ENCODE results near the gene AKAP13. TPM values are rescaled to one million over a fixed set of nuclear protein-coding genes. Genes with fewer than 3 reads are reported as not detected.

Gene AKAP13
- total RNA-seq, 1 donor from 2014 or later, result 41.1 TPM

DNA sequence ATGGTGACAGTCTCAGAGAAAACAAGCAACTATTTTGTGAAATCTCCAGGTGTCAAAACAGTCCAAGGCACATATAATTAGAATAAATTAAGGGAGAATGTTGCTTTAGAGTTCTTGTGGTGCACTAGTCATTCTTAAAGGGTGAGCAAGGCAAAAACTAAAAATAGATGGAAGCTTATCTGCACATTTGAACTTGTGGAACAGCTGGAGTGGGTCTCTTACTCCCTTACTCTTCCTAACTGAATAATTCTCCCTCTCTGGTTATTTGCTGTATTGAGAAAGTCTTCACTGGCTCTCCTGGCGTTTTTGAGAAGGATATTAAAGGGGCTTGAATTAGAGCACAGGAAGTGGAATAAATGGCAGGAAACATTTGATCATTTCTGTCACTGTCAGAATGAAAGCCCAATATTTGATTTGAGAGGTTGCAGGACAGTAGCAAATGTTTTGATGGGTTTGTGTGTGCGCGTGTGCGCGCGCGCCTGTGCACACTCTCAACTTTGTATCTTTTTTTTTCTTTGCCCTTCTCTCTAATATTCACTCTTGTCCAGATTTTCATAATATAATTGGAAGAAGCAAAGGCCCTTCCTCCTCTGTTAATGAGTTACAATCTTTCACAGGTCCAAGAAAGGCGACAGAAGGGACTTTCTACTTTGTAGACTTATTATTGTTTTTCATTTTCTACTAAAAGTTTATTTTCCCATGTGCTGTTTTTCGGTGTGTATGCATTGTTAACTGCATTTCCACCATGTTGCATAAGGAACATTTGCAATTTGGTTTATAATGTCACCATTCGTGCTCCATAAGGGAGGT is 40.9 kb downstream of the AKAP13 start:
- Histone ChIP-seq H3K4me3 (ENCODE audit: low read depth, low read length) (no peak overlapping the region), H3K36me3 (ENCODE audit: control insufficient read depth, insufficient read depth, low read length) (no peaks in the 10 kb centered on the region), H3K27me3 (ENCODE audit: control insufficient read depth, insufficient read depth, low read length) (no peaks in the 10 kb centered on the region)
- no peak for FAIRE-seq
- DNase-seq (ENCODE audit: low read depth), result no peak
- TF ChIP-seq, protein P1, sequence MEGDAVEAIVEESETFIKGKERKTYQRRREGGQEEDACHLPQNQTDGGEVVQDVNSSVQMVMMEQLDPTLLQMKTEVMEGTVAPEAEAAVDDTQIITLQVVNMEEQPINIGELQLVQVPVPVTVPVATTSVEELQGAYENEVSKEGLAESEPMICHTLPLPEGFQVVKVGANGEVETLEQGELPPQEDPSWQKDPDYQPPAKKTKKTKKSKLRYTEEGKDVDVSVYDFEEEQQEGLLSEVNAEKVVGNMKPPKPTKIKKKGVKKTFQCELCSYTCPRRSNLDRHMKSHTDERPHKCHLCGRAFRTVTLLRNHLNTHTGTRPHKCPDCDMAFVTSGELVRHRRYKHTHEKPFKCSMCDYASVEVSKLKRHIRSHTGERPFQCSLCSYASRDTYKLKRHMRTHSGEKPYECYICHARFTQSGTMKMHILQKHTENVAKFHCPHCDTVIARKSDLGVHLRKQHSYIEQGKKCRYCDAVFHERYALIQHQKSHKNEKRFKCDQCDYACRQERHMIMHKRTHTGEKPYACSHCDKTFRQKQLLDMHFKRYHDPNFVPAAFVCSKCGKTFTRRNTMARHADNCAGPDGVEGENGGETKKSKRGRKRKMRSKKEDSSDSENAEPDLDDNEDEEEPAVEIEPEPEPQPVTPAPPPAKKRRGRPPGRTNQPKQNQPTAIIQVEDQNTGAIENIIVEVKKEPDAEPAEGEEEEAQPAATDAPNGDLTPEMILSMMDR (IDR thresholded peaks at IDR 0.05; ENCODE audit: insufficient read depth, low read length, severe bottlenecking), result no peak

DNA sequence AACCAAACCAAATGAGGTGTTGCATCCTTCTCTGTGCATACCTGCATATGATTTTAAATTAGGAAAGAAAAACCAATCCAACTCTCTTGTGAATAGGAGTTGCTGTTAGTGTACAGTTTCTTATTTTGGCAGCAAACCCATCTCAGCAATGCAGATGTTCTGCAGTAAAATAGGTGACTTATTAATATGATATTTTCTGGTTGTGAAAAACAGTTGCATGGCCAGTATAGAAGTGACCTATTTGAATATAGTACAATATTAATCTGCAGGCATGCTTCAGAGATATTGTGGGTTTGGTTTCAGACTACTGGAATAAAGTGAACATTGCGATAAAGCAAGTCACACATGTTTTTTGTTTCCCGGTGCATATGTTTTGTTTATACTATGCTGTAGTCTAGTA is 42.2 kb downstream of the AKAP13 start:
- H3K27me3 ChIP-seq (ENCODE audit: control insufficient read depth, insufficient read depth, low read length), result no peaks in the 10 kb centered on the region
- TF ChIP-seq, protein P1 (IDR thresholded peaks at IDR 0.05; ENCODE audit: insufficient read depth, low read length, severe bottlenecking), result no peak
- FAIRE-seq (no peak), DNase-seq (ENCODE audit: low read depth) (no peak)
- no peak overlapping the region for H3K4me3 ChIP-seq (ENCODE audit: low read depth, low read length)
- no peaks in the 10 kb centered on the region for H3K36me3 ChIP-seq (ENCODE audit: control insufficient read depth, insufficient read depth, low read length)

GRCh38 chr15:85423256-85423655 is 42.9 kb downstream of the AKAP13 start:
- TF ChIP-seq, protein P1 (IDR thresholded peaks at IDR 0.05; ENCODE audit: insufficient read depth, low read length, severe bottlenecking), result no peak
- Histone ChIP-seq H3K36me3 (ENCODE audit: control insufficient read depth, insufficient read depth, low read length) (no peaks in the 10 kb centered on the region), H3K4me3 (ENCODE audit: low read depth, low read length) (no peak overlapping the region), H3K27me3 (ENCODE audit: control insufficient read depth, insufficient read depth, low read length) (no peaks in the 10 kb centered on the region)
- DNase-seq (ENCODE audit: low read depth) (no peak), FAIRE-seq (no peak)

DNA sequence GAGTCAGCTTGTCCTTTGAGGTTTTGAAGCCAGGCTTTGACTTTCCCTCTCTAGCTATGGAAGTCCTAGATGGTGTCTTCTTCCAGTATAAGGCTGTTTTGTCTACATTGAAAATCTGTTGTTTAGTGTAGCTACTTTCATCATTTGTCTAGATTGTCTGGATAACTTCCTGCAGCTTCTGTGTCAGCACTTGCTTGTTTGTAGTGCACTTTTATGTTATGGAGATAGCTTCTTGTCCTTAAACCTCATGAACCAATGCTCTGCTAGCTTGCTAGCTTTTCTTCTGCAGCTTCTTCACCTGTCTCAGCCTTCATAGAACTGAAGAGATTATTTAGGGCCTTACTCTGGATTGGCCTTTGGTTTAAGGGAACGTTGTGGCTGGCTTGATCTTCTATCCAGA is 43.8 kb downstream of the AKAP13 start:
- no peak for DNase-seq (ENCODE audit: low read depth)
- no peaks in the 10 kb centered on the region for H3K27me3 ChIP-seq (ENCODE audit: control insufficient read depth, insufficient read depth, low read length)
- H3K36me3 ChIP-seq (ENCODE audit: control insufficient read depth, insufficient read depth, low read length), result no peaks in the 10 kb centered on the region
- FAIRE-seq, result no peak
- H3K4me3 ChIP-seq (ENCODE audit: low read depth, low read length), result no peak overlapping the region
- TF ChIP-seq, protein P1 (IDR thresholded peaks at IDR 0.05; ENCODE audit: insufficient read depth, low read length, severe bottlenecking), result no peak

GRCh38 chr15:85426481-85426880 is 46.1 kb downstream of the AKAP13 start:
- Histone ChIP-seq H3K4me3 (ENCODE audit: low read depth, low read length) (no peak overlapping the region), H3K36me3 (ENCODE audit: control insufficient read depth, insufficient read depth, low read length) (no peaks in the 10 kb centered on the region), H3K27me3 (ENCODE audit: control insufficient read depth, insufficient read depth, low read length) (no peaks in the 10 kb centered on the region)
- TF ChIP-seq, protein P1 (IDR thresholded peaks at IDR 0.05; ENCODE audit: insufficient read depth, low read length, severe bottlenecking), result no peak
- no peak for FAIRE-seq
- DNase-seq (ENCODE audit: low read depth), result no peak
